UCSD-AML1 (cell line): Measurements from ENCODE around the gene VIPR2.

ENCODE experiments used
- DNase-seq: peaks from one replicate; lab custom pipeline; 2025; ENCODE audit not compliant: unreplicated experiment; lab: John Stamatoyannopoulos, UW

VIPR2 gene

DNA sequence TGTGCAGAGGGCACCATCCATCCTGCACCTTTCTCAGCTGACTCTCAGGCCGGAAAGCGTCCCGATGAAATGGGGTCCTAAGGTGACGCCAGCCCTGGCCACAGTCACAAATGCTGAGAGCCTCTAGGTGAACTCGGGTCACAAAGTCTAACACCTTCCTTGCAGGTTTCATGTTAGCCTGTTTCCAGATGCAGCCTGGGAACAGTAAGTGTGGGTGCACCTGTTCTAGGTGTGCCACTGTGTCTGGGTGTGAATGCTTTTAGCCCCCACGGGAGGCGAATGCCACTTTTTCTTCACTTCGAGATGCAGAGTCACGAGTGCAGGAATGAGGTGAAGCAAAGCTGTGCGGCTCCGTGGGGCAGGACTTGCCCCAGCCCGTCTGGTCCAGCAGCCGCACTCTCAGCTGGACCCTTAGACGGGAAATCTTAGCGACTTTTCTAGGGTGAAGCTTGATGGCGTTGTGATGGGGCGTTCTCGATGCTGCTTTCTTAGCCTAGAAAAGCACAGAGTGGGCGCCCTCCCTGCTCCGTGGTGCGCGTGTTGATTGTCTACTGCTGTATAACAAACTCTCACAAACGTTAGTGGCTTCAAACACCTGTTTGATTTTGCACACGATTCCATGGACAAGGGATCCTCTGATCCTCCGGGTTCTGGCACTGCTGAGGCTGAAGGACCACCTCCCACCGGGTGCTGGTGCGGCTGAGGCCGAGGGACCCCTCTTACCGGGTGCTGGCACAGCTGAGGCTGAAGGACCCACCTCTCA lies 13.6 kb upstream of the VIPR2 start:
- DNase-seq = no peak

GRCh38 chr7:159157714-159158113 lies 13.0 kb upstream of the VIPR2 start:
- no peak for DNase-seq

- no peak for DNase-seq
Measured at GRCh38 chr7:159156436-159157245, 12.0 kb upstream of the VIPR2 start.

DNA sequence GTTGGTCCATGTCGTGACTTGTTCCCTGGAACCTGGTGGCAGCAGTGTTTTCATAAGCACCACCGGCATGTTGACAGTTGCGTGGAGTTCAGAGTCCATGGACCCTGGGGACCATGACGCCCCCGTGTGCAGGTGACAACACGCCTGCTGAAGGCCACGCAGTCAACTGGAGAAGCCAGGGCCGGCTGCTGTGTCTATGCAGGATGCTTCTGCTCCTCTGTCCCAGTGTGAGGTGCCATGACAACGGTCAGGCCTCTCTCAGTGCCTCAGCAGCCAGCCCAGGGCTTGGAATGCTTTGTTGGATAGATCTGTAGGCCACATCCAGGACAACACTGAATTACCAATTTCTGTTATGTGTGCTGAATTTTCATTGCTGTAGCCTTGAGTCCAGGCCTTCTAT lies 10.7 kb upstream of the VIPR2 start:
- DNase-seq = no peak

GRCh38 chr7:159154243-159154642 lies 9.6 kb upstream of the VIPR2 start:
- no peak for DNase-seq

GRCh38 chr7:159153511-159153910 lies 8.8 kb upstream of the VIPR2 start:
- no peak for DNase-seq

DNA sequence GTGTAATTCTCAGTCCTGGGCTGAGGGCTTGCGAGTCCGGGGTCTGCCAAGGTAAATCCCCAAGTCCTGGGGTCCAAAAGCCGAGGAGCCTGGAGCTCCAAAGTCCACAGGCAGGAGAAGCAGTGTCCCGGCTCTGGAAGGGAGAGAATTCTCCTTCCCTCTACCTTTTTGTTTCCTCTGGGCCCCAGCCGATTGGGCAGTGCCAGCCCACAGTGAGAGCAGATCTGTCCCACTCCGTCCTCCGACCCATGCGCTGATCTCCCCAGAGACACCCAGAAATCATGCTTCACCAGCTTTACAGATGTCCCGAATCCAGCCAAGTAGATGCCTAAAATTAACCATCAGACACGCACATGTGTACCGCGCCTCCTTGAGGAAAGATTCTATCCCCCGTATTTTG lies 8.1 kb upstream of the VIPR2 start:
- no peak for DNase-seq

GRCh38 chr7:159151231-159151630 lies 6.6 kb upstream of the VIPR2 start:
- no peak for DNase-seq

GRCh38 chr7:159149488-159149887 lies 4.8 kb upstream of the VIPR2 start:
- no peak for DNase-seq

GRCh38 chr7:159148430-159149395 lies 4.0 kb upstream of the VIPR2 start:
- DNase-seq = no peak

DNA sequence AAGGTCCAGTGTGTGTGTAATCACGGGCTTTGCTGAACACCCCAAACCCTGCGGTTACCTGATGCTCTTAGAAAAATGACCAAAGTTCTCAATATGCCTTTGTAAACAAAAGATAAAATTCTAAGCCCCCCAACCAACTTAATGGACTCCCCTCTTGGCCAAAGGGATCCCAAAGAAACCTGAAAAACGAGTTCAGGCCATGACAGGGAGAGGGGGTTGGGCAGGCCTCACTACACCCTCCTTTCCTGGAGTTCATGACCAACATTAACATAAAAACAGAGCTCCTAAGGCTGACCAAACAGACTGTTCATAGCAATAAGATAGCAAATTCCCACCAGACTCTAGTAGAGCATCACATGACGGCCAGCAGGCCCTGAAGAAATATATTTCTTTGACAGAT lies 3.0 kb upstream of the VIPR2 start:
- no peak for DNase-seq

GRCh38 chr7:159147246-159147645 lies 2.6 kb upstream of the VIPR2 start:
- no peak for DNase-seq

DNA sequence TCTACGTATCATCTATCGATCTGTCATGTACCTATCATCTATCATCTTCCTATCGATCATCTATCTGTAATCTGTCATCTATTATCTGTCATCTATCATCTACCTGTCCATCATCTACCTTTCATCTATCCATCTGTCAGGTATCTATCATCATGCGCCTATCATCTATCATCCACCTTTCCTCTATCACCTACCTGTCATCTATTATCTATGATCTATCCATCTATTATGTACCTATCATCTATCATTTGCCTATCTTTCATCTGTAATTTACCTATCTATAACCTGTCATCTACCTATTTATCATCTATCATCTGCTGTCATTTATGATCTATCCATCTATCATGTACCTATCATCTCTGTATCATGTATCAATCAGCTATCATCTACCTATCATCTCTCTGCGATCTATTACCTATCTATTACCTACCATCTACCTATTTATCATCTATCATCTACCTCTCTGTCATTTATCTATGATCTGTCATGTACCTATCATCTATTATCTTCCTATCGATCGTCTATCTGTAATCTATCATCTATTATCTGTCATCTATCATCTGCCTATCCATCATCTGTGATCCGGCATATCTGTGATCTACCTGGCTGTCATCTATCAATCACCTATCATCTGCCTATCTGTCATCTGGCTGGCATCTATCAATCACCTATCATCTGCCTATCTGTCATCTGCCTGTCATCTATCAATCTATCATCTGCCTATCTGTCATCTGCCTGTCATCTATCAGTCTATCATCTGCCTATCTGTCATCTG lies 1.6 kb upstream of the VIPR2 start:
- no peak for DNase-seq

DNA sequence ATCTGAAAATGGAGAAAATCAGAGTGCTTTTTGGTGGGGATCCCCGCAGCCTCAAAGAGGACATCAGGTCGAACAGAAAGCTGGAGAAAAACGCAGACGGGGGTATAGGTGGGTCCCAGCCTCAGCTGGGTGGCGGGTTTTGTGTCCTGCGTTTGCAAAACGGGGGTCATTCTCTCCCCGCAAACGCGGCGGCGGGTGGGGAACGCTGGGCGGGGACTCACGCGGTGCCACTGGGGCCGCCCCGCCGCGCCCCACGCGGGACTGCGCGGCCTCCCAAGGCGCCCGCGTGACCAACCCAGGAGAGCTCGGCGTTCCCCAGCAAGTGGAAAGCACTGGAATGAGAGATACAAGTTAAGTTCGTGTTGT lies 806 bp upstream of the VIPR2 start:
- DNase-seq = no peak

DNA sequence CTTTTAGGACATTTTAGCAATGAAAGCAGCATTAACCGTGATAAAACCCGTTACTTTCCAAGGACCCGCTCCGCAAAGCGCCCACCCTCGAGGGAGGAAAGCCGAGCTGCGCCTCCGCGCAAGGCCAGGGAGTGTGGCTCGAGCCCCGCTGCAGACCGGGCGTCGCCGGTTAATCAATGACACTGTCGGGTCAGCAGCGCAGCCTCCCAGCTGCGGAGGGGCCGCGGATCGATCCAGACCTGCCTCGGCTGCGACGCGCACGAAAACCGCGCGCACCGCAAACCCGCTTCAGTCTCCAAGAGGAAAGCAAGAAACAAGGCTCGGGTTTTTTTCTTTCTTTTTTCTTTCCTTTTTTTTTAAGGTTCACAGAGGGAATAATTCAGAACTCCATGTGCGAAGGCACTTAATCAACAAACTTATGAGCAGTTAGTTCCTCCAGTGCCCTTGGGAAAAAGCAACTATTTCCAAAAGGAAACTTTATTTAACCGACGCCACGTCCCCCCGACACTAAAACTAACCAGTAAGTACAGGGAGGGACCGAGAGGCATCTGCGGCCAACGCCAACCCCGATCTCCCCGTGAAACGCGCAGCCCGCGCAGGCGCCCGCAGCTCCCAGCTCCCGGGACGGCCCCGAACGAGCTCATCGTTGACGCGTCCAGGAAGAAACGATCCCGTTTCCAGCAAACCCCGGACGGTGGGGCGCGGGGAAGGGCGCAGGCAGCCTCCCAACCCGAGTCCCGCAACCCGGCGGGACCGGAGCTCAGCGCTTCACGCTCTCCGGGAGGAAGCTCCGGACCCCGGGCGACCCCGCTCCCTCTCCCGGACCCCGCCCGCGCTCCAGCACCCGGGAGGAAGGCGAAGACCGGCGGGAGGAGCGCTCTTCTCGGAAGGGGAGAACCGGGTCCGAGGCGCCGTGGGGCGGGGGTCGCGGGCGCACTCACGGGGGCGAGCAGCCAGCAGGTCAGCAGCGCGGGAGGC lies 598 bp downstream of the VIPR2 start:
- no peak for DNase-seq

DNA sequence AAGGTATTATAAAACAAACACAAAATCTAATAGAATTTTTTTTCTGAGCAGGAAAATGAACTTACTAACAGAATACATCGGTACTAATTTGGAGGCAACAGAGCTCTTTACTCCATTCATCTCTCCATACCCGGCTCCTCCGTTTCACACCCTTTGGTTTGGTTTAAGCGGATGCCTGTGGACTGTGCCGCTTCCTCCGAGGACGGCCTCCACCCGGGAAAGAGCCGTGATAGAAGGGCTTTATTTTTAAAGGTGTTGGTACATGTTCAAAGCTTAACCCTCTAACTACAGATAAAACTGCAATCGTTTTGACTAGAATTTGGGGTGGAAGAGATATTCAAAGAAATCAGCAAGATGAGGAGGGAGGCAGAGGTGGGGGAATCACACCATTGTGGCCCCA lies 1.9 kb downstream of the VIPR2 start:
- DNase-seq = no peak

DNA sequence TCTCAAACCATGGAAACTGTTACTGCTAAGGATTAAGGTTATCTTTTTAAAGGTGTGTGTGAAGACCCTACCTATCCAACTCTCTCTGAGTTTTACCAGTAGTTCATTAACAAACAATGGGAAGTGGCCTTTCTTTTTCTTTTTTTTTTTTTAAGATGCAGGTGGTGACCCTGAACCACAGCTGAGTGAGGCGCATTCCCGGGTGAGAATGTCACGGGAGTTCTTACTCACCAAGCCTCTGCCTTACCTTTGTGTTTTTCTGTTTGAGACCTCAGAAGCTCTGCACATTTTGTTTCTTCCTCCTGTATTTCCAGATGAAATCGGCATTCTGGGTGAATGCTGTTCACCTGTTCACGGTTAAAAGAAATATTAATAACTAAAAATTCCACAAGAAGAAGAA lies 2.5 kb downstream of the VIPR2 start:
- no peak for DNase-seq

GRCh38 chr7:159141660-159142059 lies 3.0 kb downstream of the VIPR2 start:
- no peak for DNase-seq

DNA sequence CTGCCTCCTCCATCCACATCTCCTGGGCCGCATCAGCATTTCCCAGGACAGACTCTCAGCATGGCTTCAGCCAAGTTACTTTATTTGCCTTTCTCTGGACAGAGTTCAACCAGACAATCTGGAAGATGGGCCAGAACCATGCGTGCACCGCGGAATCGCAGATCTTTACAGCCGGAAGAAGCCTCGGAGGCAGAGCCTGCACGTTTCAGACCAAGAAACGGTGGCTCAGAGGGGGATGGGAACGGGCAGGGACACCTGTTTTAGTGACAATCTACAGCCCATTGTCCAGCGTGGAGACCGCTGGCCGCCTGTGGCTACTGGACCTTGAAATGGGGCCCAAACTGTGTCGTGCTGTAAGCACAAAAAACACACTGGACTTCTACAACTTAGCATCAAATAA lies 3.5 kb downstream of the VIPR2 start:
- DNase-seq = no peak
